SK-N-MC (cell line): Measurements from ENCODE around the gene LCOR.

Experiments
- DNase-seq: peaks from one replicate; pipeline ENCODE4 v3.0.0-alpha.2; 2011; ENCODE audit warnings: low read depth, low spot score
- H3K27ac ChIP-seq: fragments of 200-600 bp; sonication (generic); 2 replicates; pipeline ENCODE4 v1.5.1; 2016; ENCODE audit warnings: mixed run types
- H3K36me3 ChIP-seq: fragments of 200-600 bp; sonication (generic); 2 replicates; pipeline ENCODE4 v1.6.1; 2017; ENCODE audit warnings: antibody characterized with exemption, low read length, mixed read lengths; ENCODE audit not compliant: insufficient read depth
- H3K4me3 ChIP-seq: fragments of 200-600 bp; sonication (generic); 2 replicates; pipeline ENCODE4 v1.5.1; 2016
- H3K9ac ChIP-seq: fragments of 200-600 bp; sonication (generic); 2 replicates; pipeline ENCODE4 v1.8.0; 2017; ENCODE audit warnings: mixed run types, mixed read lengths; ENCODE audit not compliant: insufficient read length
- H3K9me3 ChIP-seq: fragments of 200-600 bp; sonication (generic); 2 replicates; pipeline ENCODE4 v1.6.1; 2017; ENCODE audit warnings: low read depth, mild to moderate bottlenecking, antibody characterized with exemption, low read length, moderate library complexity, mixed read lengths
- EZH2 ChIP-seq: fragments of 200-600 bp; sonication (generic); IDR thresholded peaks from one replicate; pipeline ENCODE4 v1.6.1; 2017; ENCODE audit warnings: antibody characterized with exemption
- FOXP2 ChIP-seq: optimal IDR thresholded peaks from 2 replicates; pipeline ENCODE3; 2011; ENCODE audit warnings: mild to moderate bottlenecking, moderate library complexity; ENCODE audit not compliant: insufficient read depth; ENCODE audit errors: extremely low read length, control extremely low read depth
- POLR2AphosphoS5 ChIP-seq: IDR thresholded peaks from 2 replicates; pipeline ENCODE4 v1.6.1; 2012; ENCODE audit warnings: mild to moderate bottlenecking, low read depth, low read length, borderline replicate concordance

LCOR gene

GRCh38 chr10:97020452-97021400 lies 188.6 kb downstream of the LCOR start:
- no peak for DNase-seq
- TF ChIP-seq EZH2 = no peak
- no peak for TF ChIP-seq POLR2AphosphoS5
- TF ChIP-seq FOXP2 = no peak
- no peaks in the 10 kb centered on the region for H3K9me3 ChIP-seq
- no peaks in the 10 kb centered on the region for H3K36me3 ChIP-seq
- no peak overlapping the region for H3K4me3 ChIP-seq
- no peak overlapping the region for H3K9ac ChIP-seq
- no peak overlapping the region for H3K27ac ChIP-seq

- H3K4me3 ChIP-seq = no peak overlapping the region
- H3K9me3 ChIP-seq = no peaks in the 10 kb centered on the region
- H3K27ac ChIP-seq = no peak overlapping the region
- TF ChIP-seq FOXP2 = no peak
- TF ChIP-seq EZH2 = no peak
- no peak for TF ChIP-seq POLR2AphosphoS5
- no peak overlapping the region for H3K9ac ChIP-seq
- no peaks in the 10 kb centered on the region for H3K36me3 ChIP-seq
- no peak for DNase-seq
Measured at GRCh38 chr10:97022616-97023015, 190.5 kb downstream of the LCOR start.

GRCh38 chr10:97023401-97024167 lies 191.5 kb downstream of the LCOR start:
- TF ChIP-seq POLR2AphosphoS5 (no peak), FOXP2 (no peak), EZH2 (no peak)
- Histone ChIP-seq H3K4me3 (no peak overlapping the region), H3K9ac (no peak overlapping the region), H3K9me3 (no peaks in the 10 kb centered on the region), H3K27ac (no peak overlapping the region), H3K36me3 (no peaks in the 10 kb centered on the region)
- no peak for DNase-seq

- no peak for DNase-seq
- Histone ChIP-seq H3K9ac (no peak overlapping the region), H3K36me3 (no peaks in the 10 kb centered on the region), H3K9me3 (no peaks in the 10 kb centered on the region), H3K27ac (no peak overlapping the region), H3K4me3 (no peak overlapping the region)
- no peak for TF ChIP-seq POLR2AphosphoS5
- TF ChIP-seq EZH2 = no peak
- no peak for TF ChIP-seq FOXP2
Measured at GRCh38 chr10:97024168-97025073, 192.3 kb downstream of the LCOR start.

- H3K27ac ChIP-seq = no peak overlapping the region
- no peak overlapping the region for H3K9ac ChIP-seq
- TF ChIP-seq FOXP2 (no peak), POLR2AphosphoS5 (no peak), EZH2 (no peak)
- no peak for DNase-seq
- H3K4me3 ChIP-seq = no peak overlapping the region
- no peaks in the 10 kb centered on the region for H3K36me3 ChIP-seq
- H3K9me3 ChIP-seq = no peaks in the 10 kb centered on the region
Measured at GRCh38 chr10:97025613-97026242, 193.6 kb downstream of the LCOR start.

- Histone ChIP-seq H3K9ac (no peak overlapping the region), H3K9me3 (no peaks in the 10 kb centered on the region), H3K36me3 (no peaks in the 10 kb centered on the region), H3K4me3 (no peak overlapping the region), H3K27ac (no peak overlapping the region)
- no peak for DNase-seq
- TF ChIP-seq POLR2AphosphoS5 = no peak
Measured at GRCh38 chr10:97028126-97028831, 196.2 kb downstream of the LCOR start.

DNA sequence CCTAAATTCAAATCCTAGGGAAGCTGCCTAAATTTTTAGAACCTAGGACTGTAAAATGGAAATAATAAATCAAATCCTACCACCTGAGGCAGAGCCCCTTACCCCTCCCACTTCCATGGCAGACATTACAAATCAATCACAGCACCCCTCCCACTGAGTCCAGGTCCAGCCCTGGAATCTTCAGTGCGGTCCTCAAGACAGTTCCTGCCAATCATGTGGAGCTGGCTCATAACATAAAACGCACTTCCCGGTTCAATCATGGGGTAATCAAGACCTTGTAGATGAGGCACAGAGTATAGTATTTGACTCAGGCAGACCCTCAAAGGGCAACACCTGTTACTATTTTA lies 196.7 kb downstream of the LCOR start:
- no peak for TF ChIP-seq POLR2AphosphoS5
- TF ChIP-seq EZH2 = no peak
- no peak for TF ChIP-seq FOXP2
- Histone ChIP-seq H3K9ac (no peak overlapping the region), H3K36me3 (no peaks in the 10 kb centered on the region), H3K4me3 (no peak overlapping the region), H3K9me3 (no peaks in the 10 kb centered on the region), H3K27ac (no peak overlapping the region)
- DNase-seq = no peak
